ENCODE measurements around the gene CDK17. TPM values are rescaled to one million over a fixed set of nuclear protein-coding genes. Genes with fewer than 3 reads are reported as not detected.

Gene CDK17
- total and polyA plus RNA-seq, 2 donors (not counting 1 experiment from before 2014, with no cell fraction given), result 15.6 to 87.8 TPM

DNA sequence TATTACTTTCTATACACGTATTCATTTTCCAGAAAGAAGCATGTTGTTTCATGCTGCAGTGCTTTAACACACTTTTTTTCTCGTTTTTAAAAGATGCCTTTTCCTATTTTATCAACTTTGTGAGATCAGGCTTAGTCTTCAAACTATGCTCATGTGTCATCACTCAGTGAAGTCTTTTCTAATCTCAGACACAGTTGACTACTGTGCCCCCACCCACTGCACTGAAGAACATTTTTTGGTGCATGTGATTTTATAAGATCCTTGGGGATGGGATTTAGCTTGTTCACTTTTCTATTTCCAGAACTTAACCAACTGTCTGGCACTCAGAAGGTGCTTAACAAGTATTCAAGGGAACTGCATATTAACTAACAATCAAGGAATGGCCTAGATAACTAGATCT is 85.5 kb downstream of the CDK17 start:
- intact Hi-C loops (cut with micrococcal nuclease), result no loop called here
- DNase-seq, result no peak
- H3K36me3 ChIP-seq (replicated peaks in 1 of 2; ENCODE audit: control extremely low read depth in 1 of 2, control insufficient read depth in 1 of 2, extremely low read depth in 1 of 2, insufficient read depth in 2 of 2, low read length in 1 of 2), result peaks cover 0 to 4% of the 10 kb centered on the region in 2 experiments
- peaks cover 5% of the 10 kb centered on the region for H4K20me1 ChIP-seq (ENCODE audit: control insufficient read depth, insufficient read depth, low read length, poor library complexity, severe bottlenecking)
- no peaks in the 10 kb centered on the region for H3K9me3 Mint-ChIP-seq (ENCODE audit: insufficient read depth)
- TF ChIP-seq, protein P1, sequence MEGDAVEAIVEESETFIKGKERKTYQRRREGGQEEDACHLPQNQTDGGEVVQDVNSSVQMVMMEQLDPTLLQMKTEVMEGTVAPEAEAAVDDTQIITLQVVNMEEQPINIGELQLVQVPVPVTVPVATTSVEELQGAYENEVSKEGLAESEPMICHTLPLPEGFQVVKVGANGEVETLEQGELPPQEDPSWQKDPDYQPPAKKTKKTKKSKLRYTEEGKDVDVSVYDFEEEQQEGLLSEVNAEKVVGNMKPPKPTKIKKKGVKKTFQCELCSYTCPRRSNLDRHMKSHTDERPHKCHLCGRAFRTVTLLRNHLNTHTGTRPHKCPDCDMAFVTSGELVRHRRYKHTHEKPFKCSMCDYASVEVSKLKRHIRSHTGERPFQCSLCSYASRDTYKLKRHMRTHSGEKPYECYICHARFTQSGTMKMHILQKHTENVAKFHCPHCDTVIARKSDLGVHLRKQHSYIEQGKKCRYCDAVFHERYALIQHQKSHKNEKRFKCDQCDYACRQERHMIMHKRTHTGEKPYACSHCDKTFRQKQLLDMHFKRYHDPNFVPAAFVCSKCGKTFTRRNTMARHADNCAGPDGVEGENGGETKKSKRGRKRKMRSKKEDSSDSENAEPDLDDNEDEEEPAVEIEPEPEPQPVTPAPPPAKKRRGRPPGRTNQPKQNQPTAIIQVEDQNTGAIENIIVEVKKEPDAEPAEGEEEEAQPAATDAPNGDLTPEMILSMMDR (IDR thresholded peaks at IDR 0.05), result no peak
- no peak for TF ChIP-seq EZH2 (IDR thresholded peaks at IDR 0.05; ENCODE audit: borderline replicate concordance, insufficient read depth, low read depth, low read length, poor library complexity, severe bottlenecking)
- H2AFZ ChIP-seq (ENCODE audit: insufficient read depth, low read depth, low read length, poor library complexity, severe bottlenecking), result no peak overlapping the region
- H3K9ac ChIP-seq (ENCODE audit: low read length), result no peak overlapping the region
- POLR2A ChIA-PET, result no interaction called here
- peaks cover 16% of the 10 kb centered on the region for H3K4me1 Mint-ChIP-seq
- no peaks in the 10 kb centered on the region for H3K27me3 Mint-ChIP-seq
- CTCF ChIA-PET, result interaction anchor here (0.5 to 1.0 kb wide), 2 partner anchors 10 to 82 kb away, joined by 3 read pairs; no protein-coding TSS in a partner anchor
- H3K27me3 ChIP-seq (replicated peaks in 1 of 4; ENCODE audit: control extremely low read depth in 1 of 4, control insufficient read depth in 3 of 4, insufficient read depth in 4 of 4, low read length in 3 of 4), result no peaks in the 10 kb centered on the region
- ATAC-seq (ENCODE audit: low read depth), result no peak
- 100% methylated on average over 1 of the region's 2 CpGs for WGBS (ENCODE audit: insufficient coverage)
- H3K9me3 ChIP-seq (ENCODE audit: control extremely low read depth in 1 of 3, control insufficient read depth in 2 of 3, insufficient read depth in 1 of 3, low read length in 2 of 3), result no peaks in the 10 kb centered on the region
- H3K27ac Mint-ChIP-seq, result peak overlapping the region; percentile 13
- no peak overlapping the region for H3K4me3 ChIP-seq (ENCODE audit: control extremely low read depth in 1 of 5, extremely low read depth in 1 of 5, insufficient read depth in 1 of 5, low read depth in 2 of 5, low read length in 4 of 5)
- H3K27ac ChIP-seq (ENCODE audit: low read length in 2 of 2), result no peak overlapping the region
- no peak overlapping the region for H3K4me3 Mint-ChIP-seq
- peaks cover 0 to 4% of the 10 kb centered on the region in 2 donors for H3K4me1 ChIP-seq (ENCODE audit: control insufficient read depth in 2 of 2, insufficient read depth in 2 of 2, low read length in 2 of 2)
- no peak overlapping the region for H3K4me2 ChIP-seq (replicated peaks; ENCODE audit: low read depth, low read length, poor library complexity, severe bottlenecking)
- H3K79me2 ChIP-seq (ENCODE audit: control insufficient read depth, insufficient read depth, low read length), result peaks cover 29% of the 10 kb centered on the region

DNA sequence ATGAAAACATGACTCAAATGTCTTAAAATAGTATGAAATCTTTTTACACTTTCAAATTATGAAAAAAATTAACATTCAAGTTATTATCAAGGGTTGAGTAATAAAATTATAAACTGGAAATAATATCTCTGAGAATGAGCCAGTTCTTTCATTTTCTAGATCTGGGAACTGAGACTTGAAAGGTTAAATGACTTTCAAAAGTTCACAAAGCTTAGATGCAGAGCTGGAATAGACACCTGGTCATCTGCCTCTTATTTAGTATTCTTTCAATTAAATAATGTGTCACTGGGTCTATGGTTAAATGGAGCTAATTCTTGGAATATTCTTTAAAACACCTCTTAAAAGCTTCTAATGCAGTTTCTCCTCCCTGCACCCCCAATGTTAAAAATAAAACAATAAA is 86.6 kb downstream of the CDK17 start:
- peaks cover 0 to 4% of the 10 kb centered on the region in 2 donors for H3K4me1 ChIP-seq (ENCODE audit: control insufficient read depth in 2 of 2, insufficient read depth in 2 of 2, low read length in 2 of 2)
- H4K20me1 ChIP-seq (ENCODE audit: control insufficient read depth, insufficient read depth, low read length, poor library complexity, severe bottlenecking), result peaks cover 5% of the 10 kb centered on the region
- Mint-ChIP-seq H3K4me1 (peaks cover 19% of the 10 kb centered on the region), H3K4me3 (no peak overlapping the region), H3K27ac (no peak overlapping the region), H3K27me3 (no peaks in the 10 kb centered on the region), H3K9me3 (ENCODE audit: insufficient read depth) (no peaks in the 10 kb centered on the region)
- H3K27ac ChIP-seq (ENCODE audit: low read length in 2 of 2), result peak overlapping the region in 1 of 2 donors; percentile 11
- intact Hi-C loops (cut with micrococcal nuclease), result no loop called here
- DNase-seq (no peak), ATAC-seq (ENCODE audit: low read depth) (no peak)
- ChIA-PET CTCF (interaction anchor here (0.8 to 2.2 kb wide), 3 partner anchors 9 to 99 kb away, joined by 3 to 6 read pairs (median 3); partner anchors contain the start of gene CDK17), POLR2A (no interaction called here)
- TF ChIP-seq, protein P1 (IDR thresholded peaks at IDR 0.05), result no peak
- TF ChIP-seq EZH2 (IDR thresholded peaks at IDR 0.05; ENCODE audit: borderline replicate concordance, insufficient read depth, low read depth, low read length, poor library complexity, severe bottlenecking), result no peak
- H3K4me3 ChIP-seq (ENCODE audit: control extremely low read depth in 1 of 5, extremely low read depth in 1 of 5, insufficient read depth in 1 of 5, low read depth in 2 of 5, low read length in 4 of 5), result no peak overlapping the region
- H3K4me2 ChIP-seq (replicated peaks; ENCODE audit: low read depth, low read length, poor library complexity, severe bottlenecking), result no peak overlapping the region
- H3K36me3 ChIP-seq (replicated peaks in 1 of 2; ENCODE audit: control extremely low read depth in 1 of 2, control insufficient read depth in 1 of 2, extremely low read depth in 1 of 2, insufficient read depth in 2 of 2, low read length in 1 of 2), result peaks cover 0 to 13% of the 10 kb centered on the region in 2 experiments
- no peaks in the 10 kb centered on the region for H3K9me3 ChIP-seq (ENCODE audit: control extremely low read depth in 1 of 3, control insufficient read depth in 2 of 3, insufficient read depth in 1 of 3, low read length in 2 of 3)
- peaks cover 30% of the 10 kb centered on the region for H3K79me2 ChIP-seq (ENCODE audit: control insufficient read depth, insufficient read depth, low read length)
- no peak overlapping the region for H2AFZ ChIP-seq (ENCODE audit: insufficient read depth, low read depth, low read length, poor library complexity, severe bottlenecking)
- no peak overlapping the region for H3K9ac ChIP-seq (ENCODE audit: low read length)
- H3K27me3 ChIP-seq (replicated peaks in 1 of 4; ENCODE audit: control extremely low read depth in 1 of 4, control insufficient read depth in 3 of 4, insufficient read depth in 4 of 4, low read length in 3 of 4), result no peaks in the 10 kb centered on the region

Measured in B cell (primary cell).